Inflammatory macrophage treated with lipopolysaccharide for 1 hour (primary cell): ENCODE results near the gene ANXA1.

Experiments
- DNase-seq, 2 donors: peaks; one replicate each; pipeline ENCODE4 v3.0.0-alpha.2; 2020 to 2022

The ANXA1 gene

GRCh38 chr9:73141282-73141681 is 10.4 kb upstream of the ANXA1 start:
- no peak for DNase-seq

DNA sequence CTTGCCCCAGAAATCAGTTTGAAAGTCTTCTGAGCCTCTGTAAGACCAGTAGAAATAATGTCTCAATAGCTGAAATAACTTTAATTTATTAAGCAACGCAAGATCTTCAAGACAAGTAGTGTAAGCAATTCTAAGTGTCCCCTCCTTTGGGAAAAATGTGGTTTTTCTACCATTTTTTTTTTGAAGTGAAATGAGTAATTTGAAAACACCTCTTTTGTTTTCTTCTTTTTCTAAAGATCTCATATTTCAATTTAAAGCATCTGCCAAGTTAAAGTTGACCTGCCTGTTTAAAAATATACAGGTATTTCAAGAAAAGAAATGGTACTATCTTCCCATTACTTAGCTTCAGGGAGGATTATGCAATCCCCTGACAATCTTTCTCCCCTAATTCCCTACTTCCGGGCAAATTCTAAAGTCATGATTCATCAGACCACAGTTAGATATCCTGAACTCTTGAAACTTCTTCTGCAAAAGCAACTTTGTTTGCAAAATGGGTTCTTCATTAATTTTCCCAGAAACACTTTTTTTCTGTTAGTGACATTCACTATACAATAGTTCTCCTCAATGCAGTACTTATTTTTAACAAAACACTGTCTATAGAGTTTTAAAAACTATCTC is 7.8 kb upstream of the ANXA1 start:
- DNase-seq: peak; percentile 74 to 80

- no peak for DNase-seq
Observed at GRCh38 chr9:73146111-73146815, 5.4 kb upstream of the ANXA1 start.

- peak; percentile 46 to 58 for DNase-seq
Observed at GRCh38 chr9:73148447-73148937, 3.2 kb upstream of the ANXA1 start.

DNA sequence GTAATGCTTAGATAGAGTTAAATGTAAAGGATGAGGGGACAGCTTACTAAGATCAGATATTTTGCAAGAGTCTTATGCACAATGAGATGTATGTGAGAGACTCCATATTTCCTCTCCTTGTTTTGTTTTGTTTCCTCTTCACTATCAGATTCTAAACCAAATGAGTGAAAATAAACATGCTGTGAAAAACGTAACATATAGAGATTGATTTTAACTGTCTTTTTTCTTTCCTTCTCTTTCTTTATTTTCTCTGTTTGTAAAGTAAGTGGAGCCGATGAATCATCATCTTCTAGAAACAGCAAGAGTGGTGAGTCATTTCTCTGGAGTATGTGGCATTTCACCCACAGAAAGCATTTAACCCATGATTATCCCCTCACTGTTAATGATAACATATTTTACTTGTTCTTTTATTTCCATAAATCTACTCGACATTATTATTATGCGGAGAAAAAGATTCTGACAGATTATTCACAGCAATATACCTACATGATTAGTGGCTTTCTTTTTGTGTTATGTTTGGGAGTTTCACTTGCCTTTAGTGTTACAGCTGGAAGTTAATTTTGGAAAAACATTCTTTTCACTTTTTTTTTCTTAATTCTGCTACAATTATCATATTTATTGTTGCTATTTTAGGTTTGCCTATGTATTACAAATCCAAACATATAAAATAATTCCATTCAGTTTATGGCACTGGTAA is 2.1 kb upstream of the ANXA1 start:
- peak; percentile 78 to 80 for DNase-seq

DNA sequence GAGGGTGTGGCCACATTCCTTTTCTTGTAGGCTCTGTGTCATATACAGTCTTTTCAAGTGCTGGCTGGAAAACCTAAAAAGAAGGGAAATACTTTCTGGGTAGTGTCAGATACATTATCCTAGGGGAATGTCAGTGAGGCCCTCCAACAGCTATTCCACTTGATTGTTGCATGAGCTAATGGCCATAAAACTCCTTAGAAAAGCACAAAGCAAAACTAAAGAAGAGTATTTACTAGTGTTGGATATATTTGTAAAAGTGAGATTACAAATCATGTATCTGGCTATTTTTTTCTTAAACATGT is 829 bp downstream of the ANXA1 start:
- peak in 1 of 2 donors; percentile 38 for DNase-seq

GRCh38 chr9:73152953-73153352 is 1.3 kb downstream of the ANXA1 start:
- DNase-seq: peak; percentile 79 to 82

- peak; percentile 54 to 71 for DNase-seq
Observed at GRCh38 chr9:73153793-73154227, 2.1 kb downstream of the ANXA1 start.

DNA sequence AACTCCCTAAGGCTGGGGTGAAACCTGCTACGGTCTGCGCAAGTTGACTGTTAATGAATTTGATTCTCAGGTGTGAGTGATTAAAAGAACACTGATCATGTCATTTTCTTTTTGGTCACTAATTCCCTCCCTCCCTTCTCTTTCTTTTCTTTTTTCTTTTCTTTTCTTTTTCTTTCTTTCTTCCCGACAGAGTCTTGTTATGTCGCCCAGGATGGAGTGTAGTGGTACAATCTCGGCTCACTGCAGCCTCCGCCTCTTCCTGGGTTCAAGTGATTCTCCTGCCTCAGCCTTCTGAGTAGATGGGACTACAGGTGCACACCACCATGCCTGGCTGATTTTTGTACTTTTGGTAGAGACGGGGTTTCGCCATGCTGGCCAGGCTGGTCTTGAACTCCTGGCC is 2.6 kb downstream of the ANXA1 start:
- DNase-seq: no peak

- DNase-seq: peak in 1 of 2 donors; percentile 44
Observed at GRCh38 chr9:73154722-73155121, 3.1 kb downstream of the ANXA1 start.

GRCh38 chr9:73155377-73155776 is 3.7 kb downstream of the ANXA1 start:
- DNase-seq: no peak

DNA sequence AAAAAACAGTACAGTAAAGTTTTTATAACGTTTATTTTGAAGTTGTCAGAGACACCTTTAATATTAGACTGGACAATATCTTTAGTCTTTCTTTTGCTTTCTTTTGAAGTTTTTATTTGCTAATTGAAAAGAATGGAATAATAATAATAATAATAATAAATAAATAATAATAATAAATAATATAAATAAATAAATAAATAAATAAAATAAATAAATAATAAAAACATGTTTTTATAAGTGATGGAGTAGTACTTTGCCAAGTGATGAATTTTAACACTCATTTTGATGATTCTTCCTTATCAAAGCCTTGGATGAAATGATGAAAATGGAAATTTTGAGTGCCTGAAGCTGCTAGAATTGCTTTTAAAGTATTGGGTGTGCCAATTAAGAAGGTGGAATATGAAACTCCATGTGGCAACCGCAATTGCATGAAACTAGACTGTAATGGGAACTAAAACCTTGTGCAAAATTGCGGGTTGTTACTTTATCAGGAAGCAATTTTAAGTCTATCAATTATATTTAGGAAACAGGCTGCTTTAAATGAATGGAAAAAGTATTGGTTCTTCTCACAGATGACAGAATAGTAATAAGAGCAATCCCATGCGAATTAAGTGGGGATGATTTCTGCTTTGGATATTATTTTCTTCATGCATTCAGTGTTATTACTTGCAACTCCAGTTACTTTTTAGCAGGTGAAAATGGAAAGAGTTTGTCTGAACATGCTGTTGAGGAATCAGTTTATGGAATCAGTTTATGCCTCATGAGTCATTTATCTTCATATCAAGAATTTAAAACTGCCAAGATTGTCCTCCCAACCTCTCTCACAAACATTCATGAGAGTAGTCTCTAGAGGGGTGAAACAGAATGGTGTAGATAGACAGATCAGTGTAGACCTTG is 4.6 kb downstream of the ANXA1 start:
- DNase-seq: peak; percentile 52 to 80

GRCh38 chr9:73156865-73157187 is 5.2 kb downstream of the ANXA1 start:
- DNase-seq: no peak

GRCh38 chr9:73157811-73158210 is 6.1 kb downstream of the ANXA1 start:
- DNase-seq: no peak

DNA sequence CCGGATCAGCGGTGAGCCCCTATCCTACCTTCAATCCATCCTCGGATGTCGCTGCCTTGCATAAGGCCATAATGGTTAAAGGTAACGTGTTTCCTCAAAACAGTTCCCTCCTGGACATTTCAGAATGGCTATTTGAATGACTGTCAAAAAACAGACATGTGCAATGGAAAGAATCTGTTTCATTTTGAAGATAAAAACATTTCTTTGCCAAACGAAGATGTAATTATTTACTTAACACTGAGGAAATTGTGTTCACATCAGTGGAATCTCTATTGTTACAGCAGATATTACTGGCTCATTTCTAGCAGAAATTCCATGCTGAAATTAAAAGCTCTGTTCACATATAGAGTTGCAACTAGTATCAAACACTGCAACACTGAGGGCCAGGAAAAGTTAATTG is 7.1 kb downstream of the ANXA1 start:
- DNase-seq: no peak

- no peak for DNase-seq
Observed at GRCh38 chr9:73160868-73161267, 9.2 kb downstream of the ANXA1 start.

DNA sequence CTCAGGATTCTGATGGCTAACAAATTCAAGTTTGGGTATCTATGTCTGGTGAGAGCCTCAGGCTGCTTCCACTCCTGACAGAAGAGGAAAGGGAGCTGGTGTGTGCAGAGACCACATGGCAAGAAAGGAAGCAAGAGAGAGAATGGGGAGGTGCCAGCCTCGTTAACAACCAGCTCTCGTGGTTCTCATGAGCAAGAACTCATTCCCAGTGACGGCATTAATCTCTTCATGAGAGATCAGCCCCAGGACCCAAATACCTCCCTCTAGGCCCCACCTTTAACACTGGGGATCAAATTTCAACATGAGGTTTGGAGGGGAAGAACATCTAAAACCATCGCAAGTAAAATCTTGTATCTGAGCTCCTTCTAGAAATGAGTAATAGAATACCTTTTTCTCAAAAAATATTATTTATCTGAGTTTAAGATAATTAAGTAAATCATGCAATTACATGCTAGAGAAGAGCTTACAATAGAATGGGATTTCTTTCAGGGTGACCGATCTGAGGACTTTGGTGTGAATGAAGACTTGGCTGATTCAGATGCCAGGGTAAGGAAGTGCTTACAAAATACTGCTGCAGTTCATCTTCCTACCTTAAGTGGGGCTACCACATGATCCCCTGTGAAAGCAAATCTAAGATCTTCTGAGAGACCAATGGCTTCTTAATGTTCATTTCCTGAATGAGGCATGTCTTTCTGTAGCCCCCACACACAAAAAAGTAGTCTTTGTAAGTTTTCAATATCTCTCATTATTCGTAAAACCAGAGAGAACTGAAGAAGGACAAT is 11.5 kb downstream of the ANXA1 start:
- DNase-seq: no peak

GRCh38 chr9:73165911-73166310 is 14.2 kb downstream of the ANXA1 start:
- no peak for DNase-seq

DNA sequence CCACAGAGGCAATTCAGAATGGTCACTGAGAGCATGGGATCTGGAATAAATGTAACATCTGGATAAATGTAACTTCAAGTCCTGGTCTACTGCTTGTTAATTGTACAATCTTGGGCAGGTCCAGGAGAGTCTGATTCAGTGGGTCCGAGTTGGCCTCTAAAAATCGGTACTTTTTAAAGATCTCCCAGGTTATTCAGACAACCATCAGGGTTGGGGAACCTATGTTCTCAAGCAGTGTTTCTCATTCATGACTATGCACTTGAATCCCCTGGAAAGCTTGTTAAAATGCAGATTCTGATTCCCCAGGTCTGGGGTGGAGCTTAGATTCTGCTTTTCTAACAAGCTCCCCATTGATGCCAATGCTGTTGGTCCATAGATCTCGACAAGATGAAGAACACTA is 14.8 kb downstream of the ANXA1 start:
- DNase-seq: no peak

- no peak for DNase-seq
Observed at GRCh38 chr9:73167614-73168013, 15.9 kb downstream of the ANXA1 start.

DNA sequence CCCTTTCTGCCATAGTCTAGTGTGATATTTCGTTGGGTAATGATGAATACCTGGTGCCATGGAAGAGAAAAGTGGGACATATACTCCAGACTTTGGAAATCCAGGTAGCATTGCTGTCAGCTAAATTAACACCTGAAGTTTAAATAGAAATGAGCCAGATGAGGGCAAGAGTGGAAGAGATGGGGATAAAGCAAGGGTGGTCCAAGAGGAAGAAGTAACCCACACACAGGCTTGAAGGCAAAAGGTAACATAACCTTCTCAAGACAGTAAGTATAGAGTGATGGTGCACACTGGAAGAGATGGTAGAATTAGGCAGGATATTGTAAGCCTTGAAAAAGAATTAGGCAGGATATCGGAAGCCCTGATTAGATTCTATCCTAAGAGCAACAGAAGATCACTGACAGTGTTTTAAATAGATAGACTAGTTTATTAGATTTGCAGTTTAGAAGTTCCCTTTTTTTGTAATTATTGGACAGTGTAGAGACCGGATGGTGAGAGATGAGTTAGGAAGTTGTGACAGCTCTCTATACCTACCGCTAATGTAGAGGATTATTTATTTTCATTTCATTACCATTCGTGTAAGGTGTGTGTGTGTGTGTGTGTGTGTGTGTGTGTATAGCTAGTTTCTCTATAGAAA is 16.8 kb downstream of the ANXA1 start:
- DNase-seq: no peak
